NK-92 treated with Interleukin-12 subunit alpha and Interleukin-12 subunit beta, amount 100 ng/mL, for 24 hours (cell line): ENCODE measurements around the gene DNAAF3.
A peak's percentile ranks its signal among the peaks of the same experiment; 100 is the strongest.

Experiments used
- DNase-seq: peaks from one replicate; lab custom pipeline; 2025; lab: John Stamatoyannopoulos, UW

Gene DNAAF3

DNA sequence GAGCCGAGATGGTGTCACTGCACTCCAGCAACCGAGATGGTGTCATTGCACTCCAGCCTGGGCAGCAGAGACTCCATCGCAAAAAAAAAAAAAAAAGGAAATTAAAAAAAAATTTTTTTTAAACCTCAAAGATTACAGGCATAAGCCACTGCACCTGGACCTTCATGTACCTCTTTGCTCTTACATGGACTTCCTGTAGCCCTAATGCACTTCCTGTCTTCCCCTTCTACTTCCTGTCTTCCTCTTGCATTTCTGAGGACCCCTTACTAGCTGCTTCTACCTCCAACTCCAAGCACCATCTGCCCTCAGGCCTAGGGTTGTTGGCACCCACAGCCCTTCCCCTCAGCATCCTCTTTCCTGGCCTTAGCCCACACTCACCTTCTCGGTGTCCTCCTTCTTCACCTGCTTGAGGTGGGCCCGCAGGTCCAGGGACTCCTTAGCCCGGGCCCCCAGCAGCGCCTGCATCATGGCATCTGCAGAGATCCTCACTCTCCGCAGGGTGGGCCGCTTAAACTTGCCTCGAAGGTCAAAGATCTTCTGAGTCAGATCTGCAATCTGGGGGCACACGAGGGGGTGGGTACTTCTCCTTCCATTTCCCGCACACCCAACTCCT is 12.7 kb downstream of the DNAAF3 start:
- no peak for DNase-seq

DNA sequence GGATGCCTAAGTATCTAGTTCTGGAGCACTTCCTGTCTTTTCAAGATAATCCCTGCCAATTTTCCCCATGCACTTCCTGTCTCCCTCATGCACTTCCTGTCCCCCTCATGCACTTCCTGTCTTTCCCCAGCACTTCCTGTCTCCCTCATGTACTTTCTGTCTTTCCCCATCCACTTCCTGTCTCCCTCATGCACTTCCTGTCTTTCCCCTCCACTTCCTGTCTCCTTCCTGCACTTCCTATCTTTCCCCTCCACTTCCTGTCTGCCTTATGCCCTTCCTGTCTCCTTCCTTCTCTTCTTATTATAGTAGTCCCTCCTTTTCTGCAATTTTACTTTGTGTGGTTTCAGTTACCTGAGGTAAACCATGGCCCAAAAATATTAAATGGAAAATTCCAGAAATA is 14.4 kb downstream of the DNAAF3 start:
- no peak for DNase-seq

DNA sequence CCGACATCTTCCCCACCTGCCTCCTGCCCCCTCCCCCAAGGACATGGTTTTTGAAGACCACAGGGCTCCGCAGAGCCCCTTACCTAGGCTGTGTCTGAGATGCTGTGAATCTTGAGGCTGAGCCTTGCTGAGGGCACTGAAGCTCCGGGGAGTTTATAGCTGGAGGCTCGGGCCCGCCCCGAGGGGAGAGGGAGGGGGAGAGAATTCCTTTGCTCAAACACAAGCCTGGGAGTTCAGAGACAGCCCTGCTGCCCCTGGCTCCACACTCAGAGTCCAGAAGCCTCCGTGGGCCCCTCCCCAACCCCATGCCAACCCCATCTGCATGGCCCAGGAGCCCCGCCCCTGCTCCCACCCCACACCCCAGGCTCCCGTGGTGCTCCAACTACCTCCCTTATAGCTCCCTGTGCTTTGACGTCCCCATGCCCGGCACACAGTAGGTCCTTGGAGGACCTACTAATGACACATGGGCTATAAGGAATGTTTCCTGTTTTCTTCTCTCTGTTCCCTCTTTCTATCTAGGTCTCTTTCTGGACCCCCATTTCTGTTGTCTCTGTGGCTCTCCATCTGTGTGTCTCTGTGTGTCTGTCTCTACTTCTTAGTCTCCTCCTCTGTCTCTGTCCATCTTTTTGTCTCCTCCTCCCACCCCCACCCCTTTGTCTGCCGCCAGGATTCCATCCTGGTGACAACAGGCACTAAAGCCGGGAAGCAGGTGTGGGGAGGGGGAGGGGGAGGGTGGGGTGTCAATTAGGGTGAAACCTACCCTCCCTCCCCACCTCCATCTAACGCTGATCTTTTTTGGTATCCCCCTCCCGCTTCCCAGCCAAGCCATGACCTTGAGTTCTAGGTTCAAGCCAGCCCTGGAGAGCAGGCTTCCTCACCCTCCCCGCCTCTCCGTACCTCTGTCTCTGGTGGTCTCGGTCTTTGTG is 17.1 kb downstream of the DNAAF3 start, which contains the start of gene TNNT1:
Gene TNNT1, minus strand, starts transcription at position 129 of the 926 bp plus-strand sequence. CDS start 2,049 bp downstream, outside the sequence.
- no peak for DNase-seq

DNA sequence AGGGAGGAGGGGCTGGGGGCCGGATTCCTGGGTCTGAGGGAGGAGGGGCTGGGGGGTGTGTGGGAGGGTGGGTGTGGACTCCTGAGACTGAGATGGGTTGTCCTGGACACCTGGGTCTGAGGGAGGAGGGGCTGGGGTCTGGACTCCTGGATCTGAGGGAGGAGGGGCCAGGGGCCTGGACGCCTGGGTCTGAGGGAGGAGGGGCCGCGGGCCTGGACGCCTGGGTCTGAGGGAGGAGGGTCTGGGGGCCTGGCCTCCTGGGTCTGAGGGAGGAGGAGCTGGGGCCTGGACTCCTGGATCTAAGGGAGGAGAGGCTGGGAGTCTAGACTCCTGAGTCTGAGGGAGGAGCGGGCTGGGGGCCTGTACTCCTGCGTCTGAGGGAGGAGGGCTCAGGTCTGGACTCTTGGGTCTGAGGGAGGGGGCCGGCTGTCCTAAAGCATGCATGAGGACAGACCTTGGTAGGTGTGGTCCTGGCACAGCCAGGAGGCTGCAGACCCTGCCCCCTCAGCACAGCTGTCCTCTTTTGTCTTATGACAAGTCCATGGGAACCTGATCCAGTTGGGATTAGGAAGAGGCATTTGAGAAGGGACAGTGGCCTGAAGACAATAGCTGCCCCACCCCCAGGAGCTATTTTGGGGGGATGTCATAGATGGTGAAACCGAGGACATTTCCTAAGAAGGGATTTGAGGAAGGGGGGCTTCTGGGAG is 18.7 kb downstream of the DNAAF3 start:
- DNase-seq, result no peak

DNA sequence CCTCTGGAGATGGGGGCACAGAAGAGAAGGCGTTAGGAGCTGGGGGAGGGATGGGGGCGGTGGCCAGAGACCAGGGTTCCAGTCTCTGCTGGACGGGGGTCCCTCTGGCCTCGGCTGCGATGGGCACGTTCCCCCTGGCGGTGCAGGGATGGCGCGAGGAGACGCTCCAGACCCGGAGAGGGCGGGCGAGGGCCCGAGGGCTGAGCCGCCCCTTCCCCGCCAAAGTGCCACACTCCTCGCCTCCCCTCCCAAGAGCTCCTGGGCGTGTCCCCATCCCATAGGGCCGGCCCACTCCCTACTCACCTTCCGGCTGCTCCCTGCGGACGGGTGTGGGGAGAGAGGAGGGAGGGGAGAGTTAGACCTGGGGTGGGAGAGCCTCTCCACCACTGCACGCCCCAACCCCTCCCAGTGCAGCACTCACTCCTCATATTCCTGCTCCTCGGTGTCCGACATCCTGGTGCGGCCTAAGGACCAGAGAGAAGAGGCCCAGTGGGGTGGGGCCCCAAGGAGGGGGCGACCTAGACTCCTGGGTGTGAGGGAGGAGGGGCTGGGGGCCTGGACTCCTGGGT is 19.6 kb downstream of the DNAAF3 start:
- no peak for DNase-seq

DNA sequence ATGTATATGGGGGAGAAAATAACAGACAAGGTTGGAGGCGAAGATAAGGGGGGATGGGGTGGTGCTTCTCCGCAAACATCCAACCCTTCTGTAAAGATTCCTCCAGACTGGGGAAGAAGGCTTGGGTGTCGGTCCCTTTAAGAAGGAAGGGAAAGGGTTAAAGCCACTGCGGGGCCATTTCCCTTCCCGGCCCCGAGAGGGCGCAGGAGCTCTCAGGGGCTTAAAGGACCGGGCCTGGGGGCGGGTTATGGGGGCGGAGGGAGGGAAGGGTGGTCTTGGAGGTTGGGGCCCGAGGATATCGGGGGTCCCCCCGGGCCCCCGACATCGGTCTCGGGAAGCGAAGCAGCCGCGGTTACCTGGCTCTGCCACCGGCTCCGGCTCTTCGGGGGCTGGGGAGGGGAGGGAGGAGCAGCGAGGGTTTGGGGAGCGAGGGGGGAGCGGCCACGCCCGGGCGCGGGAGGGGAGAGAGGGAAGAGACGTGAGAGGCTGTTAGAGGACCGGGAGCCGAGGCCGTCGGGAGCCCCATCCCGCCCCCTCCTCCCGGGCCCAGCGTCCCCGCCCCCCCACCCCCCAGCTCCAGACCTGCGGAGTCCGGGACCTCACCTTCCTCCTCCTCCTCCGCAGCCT is 20.2 kb downstream of the DNAAF3 start:
- DNase-seq, result no peak

DNA sequence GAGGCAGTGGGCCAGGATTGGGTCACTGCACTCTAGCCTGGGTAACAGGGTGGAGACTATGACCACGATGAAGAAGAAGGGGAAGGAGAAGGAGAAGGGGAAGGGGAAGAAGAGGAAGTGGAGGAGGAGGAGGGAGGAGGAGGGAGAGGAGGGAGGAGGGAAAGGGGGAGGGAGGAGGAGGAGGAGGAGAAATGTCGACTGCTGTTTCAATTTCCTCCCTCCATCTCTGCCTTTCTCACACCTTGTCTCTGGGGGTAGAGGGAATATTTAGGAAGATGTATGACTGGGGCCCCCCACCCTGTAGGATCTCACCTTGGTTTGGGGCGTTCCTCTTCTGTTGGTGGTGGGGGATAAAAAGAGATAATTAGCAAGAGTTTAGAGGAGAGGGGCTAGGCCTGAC is 21.2 kb downstream of the DNAAF3 start:
- DNase-seq, result no peak

DNA sequence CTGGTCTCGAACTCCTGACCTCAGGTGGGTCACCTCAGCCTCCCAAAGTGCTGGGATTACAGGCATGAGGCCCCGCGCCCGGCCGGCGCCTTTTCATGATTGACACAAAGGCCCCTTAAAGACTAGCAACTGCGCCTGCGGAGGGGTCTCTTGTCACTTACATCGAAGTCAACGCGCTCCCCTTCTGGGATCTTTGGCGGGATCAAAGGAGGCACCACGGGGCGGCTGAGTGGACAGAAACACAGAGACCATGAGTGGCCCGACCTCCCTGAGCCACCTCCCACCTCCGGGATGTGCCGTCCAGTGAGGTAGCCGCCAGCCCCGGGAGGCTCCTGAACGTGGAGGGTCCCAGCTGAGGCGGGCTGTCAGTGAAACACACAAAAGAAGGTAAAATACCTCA is 24.7 kb downstream of the DNAAF3 start:
- no peak for DNase-seq

DNA sequence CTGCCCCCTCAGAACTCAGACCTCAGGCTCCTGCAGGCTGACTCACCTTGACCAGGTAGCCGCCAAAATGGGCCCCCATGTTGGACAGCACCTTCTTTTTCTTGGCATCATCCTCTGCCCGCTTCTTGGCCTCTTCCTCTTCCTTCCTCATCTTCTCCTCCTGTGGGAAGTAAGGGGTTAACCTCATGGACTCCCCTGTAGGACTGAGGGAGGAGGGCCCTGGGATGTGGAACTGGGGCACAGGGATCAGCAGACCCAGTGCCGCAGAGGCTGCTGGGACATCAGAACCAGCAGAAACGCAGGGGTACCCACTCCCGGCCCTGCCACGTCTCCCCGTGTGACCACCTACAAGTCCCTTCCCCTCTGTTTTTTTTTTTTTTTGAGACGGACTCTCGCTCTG is 28.5 kb downstream of the DNAAF3 start:
- no peak for DNase-seq

DNA sequence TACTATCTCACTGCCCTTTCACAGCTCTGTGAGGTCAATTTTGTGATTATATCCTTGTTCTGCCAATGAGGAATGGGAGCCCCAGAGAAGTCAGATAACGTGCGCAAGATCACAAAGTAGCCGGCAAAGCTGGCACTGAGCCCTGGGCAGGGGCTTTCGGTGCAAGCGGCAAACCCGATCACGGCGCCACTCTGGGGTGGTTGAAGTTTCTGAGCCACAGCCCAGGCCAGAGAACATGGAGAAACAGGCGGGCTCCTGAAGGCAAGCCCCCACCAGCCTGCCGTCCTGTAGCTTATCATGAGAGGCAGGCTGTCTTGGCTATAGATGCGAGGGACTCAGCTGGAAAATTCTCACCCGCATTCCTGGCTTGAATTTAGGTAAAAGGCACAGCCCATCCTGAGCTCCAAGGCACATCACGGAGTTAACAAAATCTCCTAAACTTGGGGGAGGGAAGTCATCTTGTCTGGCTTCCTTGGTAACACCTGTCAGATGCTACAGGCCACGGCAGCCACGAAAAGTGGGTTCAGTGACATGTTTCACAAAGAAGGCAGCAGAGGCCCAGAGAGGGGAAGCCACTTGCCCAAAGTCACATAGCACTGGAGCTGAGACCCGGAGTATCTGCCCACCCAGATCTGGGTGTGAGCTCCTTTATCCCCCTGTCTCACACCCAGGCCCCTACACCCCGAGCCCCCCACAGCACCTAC is 29.9 kb downstream of the DNAAF3 start:
- no peak for DNase-seq

DNA sequence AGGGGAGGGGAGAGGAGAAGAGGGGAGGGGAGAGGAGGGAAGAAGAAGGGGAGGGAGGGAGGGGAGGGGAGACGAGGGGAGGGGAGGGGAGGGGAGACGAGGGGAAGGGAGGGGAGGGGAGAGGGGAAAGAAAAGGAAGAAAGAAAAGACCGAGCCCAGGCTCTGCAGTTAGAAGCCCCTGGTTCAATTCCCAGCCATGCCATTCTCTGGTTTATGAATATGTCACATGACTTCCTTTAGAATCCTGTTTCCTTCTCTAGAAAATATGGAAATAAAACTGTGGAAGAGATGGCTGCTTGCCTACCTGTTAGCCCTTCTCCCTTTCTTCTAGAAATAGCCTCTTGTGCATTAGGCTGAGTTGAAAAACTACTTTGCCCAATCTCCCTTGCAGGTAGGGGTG is 31.7 kb downstream of the DNAAF3 start:
- no peak for DNase-seq

DNA sequence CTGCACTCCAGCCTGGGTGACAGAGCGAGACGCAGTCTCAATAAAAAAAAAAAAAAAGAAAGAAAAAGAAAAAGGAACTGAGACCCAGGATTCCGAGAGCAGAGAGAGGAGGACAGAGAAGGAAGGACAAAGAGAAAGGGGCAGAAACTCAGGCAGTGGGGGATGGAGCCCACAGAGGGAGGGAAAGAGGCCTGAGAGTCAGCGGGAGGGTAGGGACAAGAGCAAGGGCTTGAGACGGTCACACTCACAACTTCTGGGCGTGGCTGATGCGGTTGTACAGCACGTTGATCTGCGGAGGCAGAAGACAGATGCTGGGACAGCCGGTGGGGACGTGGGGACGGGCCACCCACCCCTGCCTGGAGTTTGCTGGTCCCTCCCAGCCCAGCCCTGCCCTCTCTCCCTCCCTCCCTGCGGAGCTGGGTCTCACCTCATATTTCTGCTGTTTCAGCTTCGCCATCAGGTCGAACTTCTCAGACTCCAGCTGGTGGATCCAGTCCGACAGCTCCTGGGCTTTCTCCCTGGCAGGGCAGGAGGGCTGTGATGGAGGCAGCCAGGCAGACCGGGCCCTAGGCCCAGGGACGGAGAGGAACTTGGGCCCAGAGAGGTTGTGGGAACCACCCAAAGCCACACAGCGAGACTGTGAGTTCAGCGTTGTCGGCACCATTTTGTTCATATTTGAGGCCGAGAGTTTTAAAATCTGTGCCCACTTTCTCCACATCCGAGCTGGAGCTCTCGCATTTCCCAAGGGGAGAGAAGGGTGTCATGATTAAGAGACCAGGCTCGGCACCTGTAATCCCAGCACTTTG is 32.6 kb downstream of the DNAAF3 start:
- no peak for DNase-seq

DNA sequence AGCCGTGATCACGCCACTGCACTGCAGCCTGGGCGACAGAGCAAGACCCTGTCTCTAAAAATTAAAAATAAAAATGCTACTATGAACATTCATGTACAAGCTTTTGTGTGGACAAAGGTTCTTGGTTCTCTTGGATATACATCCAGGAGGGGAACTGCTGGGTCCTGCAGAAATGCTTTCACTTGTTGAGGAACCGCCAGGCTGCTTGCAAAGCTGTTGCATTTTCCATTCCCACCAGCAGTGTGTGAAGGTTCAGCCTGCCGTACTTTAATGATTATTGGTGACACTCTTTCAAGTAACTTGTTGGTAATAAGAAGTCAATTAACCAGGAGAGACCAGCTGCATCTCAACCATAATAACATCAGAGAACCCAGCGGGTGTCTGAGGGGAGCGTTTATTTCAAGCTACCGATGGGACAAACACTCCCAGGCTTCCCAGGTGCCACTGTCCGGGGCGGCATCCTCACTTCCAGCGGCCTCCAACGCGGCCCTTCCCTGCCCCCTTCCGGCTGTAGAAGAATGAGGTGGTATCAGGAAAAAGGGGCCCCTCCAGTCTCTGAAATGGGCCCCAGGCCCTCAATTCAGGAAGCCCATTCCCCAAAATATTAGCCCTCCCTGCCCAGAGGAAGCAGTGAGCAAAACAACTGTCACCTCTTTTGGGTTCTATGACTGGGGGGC is 33.8 kb downstream of the DNAAF3 start:
- DNase-seq, result no peak

DNA sequence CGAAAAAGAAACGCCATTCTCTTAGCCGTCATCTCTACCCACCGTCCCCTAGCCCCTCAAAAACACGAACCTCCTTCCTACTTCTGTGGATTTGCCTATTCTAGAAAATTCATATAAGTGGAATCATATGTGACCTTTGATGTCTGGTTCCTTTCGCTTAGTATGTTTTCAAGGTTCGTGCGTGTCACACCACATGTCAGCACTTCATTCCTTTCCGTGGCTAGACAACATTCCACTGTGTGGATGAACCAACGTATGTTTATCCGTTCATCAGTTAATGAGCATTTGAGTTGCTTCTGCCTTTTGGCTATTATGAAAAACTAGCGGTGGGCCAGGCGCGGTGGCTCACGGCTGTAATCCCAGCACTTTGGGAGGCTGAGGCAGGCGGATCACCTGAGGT is 35.0 kb downstream of the DNAAF3 start:
- DNase-seq, result no peak

DNA sequence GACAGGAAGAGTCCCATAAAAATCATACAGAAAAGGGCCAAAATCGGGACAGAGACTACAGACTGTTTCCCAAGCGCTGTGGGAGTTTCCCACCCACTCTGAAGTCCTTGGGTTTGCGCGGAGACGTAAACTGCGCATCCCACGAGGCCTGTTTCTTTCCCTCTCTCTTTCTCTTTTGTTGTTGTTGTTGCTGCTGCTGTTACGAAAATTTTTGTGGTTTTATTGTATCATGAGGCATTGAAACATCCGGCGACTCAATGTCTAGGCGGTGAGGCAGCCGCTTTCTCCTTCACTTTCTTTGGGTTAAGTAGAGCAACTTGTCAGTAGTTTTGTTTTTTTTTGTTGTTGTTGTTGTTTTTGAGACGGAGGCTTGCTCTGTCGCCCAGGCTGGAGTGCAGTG is 47.4 kb downstream of the DNAAF3 start:
- no peak for DNase-seq

DNA sequence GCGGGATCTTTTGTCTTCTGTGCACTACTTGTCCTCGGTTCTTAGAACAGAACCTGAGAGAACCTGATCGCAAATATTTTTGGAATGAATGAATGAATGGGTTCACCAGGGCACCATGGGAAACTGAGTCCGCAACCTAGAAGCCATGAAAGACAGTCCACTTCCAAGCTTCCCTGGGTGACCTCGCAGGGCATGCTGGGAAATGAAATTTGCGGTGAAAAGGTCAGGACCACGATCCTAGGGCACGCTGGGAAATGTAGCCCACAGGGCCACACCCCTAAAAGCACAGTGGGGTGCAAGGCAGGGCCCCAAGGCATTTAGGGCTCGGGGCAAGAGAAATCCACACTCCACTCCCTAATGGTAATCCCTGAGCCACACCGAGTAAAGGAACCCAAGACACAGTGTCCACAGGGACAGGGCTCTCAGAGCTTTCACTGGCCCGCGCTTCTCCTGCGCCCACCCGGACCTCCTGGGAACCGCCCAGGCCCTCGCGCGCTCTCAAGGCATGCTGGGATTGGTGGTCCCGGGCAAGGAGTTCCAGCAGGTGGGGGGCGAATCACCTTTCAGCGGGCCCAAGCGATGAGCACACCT is 47.9 kb downstream of the DNAAF3 start:
- no peak for DNase-seq

DNA sequence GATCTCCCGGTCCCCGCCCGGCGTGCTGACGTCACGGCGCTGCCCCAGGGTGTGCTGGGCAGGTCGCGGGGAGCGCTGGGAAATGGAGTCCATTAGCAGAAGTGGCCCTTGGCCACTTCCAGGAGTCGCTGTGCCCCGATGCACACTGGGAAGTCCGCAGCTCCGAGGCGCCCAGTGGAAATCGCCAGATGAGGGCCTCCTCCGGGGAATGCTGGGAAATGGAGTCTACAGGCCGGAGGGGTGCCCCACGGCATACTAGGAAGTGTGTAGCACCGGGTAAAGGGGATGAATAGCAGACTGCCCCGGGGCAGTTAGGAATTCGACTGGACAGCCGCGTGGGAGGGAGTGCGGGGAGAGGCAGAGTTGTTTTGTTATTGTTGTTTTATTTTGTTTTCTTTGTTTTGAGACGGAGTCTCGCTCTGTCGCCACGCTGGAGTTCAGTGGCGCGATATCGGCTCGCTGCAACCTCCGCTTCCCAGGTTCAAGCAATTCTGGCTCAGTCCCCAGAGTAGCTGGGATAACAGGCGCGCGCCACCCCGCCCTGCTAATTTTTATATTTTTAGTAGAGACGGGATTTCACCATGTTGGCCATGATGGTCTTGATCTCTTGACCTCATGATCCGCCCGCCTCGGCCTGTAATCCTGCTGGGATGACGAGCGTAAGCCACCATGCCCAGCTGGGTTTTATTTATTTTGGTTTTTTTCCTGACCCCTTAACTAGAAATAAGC is 48.6 kb downstream of the DNAAF3 start:
- peak; percentile 98 for DNase-seq

DNA sequence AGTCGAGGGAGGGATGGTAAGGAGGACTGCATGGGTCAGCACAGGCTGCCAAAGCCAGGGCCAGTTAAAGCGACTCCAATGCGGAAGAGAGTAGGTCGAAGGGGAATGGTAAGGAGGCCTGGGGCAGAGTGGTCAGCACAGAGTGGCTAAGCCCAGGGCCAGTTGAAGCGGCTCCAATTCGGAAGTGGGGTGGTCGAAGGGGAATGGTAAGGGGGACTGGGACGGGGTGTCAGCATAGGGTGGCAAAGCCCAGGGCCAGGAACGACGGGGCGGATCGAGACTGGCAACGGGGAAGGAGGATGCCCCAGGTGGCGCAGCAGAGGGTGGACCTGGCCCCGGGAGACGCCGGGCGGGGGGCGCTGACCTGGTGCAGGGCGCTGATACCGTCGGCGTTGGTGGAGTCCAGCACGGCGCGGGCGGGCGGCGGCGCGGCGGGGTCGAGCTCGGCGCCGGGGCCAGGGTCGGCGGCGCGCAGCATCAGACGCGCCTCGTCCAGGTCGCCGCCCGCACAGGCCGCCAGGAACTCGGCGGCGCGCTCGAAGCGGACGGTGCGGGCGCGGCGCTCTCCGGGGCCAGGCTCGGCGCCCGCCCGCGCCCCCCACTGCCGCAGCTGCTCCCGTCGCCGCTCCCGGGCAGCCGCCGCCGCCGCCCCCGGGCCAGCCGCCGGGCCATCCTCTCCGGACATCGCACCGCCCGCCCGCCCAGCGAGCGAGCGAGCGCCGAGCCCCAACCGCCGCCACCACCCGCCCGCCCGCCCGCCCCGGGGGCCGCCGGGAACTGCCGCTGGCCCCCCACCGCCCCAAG is 49.4 kb downstream of the DNAAF3 start, which contains the start of gene PPP1R12C:
Gene PPP1R12C, minus strand, starts transcription at position 779 of the 804 bp plus-strand sequence. Its CDS starts 94 bp downstream, at position 685.
- DNase-seq, result no peak
